Chondrocyte (in vitro differentiated cells): ENCODE measurements around the gene SPN. TPM values are rescaled to one million over a fixed set of nuclear protein-coding genes. Genes with fewer than 3 reads are reported as not detected.

Experiments used
- DNase-seq: peaks from one replicate; pipeline ENCODE4 v3.0.0; 2021; ENCODE audit warnings: mixed read lengths, low spot score
- H3K27ac Mint-ChIP-seq: one replicate; pipeline ENCODE4 v1.8.0; 2021; ENCODE audit warnings: mild to moderate bottlenecking, moderate library complexity, mixed read lengths; ENCODE audit not compliant: unreplicated experiment
- H3K27me3 Mint-ChIP-seq: 2 replicates; pipeline ENCODE4 v1.8.0; 2021; ENCODE audit warnings: low read depth, mixed read lengths
- H3K36me3 Mint-ChIP-seq: 2 replicates; pipeline ENCODE4 v1.8.0; 2021; ENCODE audit warnings: low read depth, mixed read lengths
- H3K4me1 Mint-ChIP-seq: 2 replicates; pipeline ENCODE4 v1.8.0; 2021; ENCODE audit warnings: low read depth, mild to moderate bottlenecking, mixed read lengths
- H3K4me3 Mint-ChIP-seq: one replicate; pipeline ENCODE4 v1.8.0; 2021; ENCODE audit warnings: mild to moderate bottlenecking, moderate library complexity, mixed read lengths; ENCODE audit not compliant: unreplicated experiment
- H3K9me3 Mint-ChIP-seq: 2 replicates; pipeline ENCODE4 v1.8.0; 2021; ENCODE audit warnings: low read depth, mixed read lengths
- CTCF ChIP-seq: fragments of 200-600 bp; sonication (generic); IDR thresholded peaks from 2 replicates; pipeline ENCODE4 v1.5.0; 2021; ENCODE audit warnings: antibody characterized with exemption, mild to moderate bottlenecking, moderate library complexity
- total RNA-seq: library from RNA; stranded (reverse); gene quantifications from 3 replicates; pipeline ENCODE4 v1.2.1, GENCODE V29; 2021

The SPN gene
- total RNA-seq, 1 donor from 2014 or later: not detected

- no peak overlapping the region for H3K27ac Mint-ChIP-seq
- no peak for TF ChIP-seq CTCF
Measured at GRCh38 chr16:29697391-29697790, 34.3 kb downstream of the SPN start.

DNA sequence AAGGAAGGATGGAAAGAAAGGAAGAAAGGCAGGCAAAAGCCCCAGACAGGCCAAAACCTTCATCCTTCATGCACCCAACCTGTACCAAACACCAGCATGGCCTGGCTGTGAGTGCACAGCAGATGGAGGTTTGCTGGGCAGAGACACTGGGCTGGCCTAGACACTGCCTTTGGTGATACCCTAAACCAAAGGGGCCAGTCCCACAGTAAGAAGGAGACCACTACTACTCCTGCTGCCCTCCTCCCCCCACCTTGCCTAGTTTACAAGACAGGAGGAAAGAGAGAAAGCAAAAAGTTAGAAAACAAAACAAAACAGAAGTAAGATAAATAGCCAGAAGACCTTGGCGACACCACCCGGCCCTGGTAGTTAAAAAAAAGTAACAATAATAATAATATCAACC, 35.0 kb downstream of the SPN start:
- H3K27ac Mint-ChIP-seq: no peak overlapping the region
- H3K9me3 Mint-ChIP-seq: no peaks in the 10 kb centered on the region
- peak; percentile 7 for DNase-seq
- H3K4me1 Mint-ChIP-seq: peaks cover 4% of the 10 kb centered on the region
- H3K4me3 Mint-ChIP-seq: no peak overlapping the region
- peaks cover 1% of the 10 kb centered on the region for H3K36me3 Mint-ChIP-seq
- no peak for TF ChIP-seq CTCF
- no peaks in the 10 kb centered on the region for H3K27me3 Mint-ChIP-seq

More at GRCh38 chr16:29697391-29697790, 34.3 kb downstream of the SPN start:
- no peak overlapping the region for H3K4me3 Mint-ChIP-seq
- H3K9me3 Mint-ChIP-seq: no peaks in the 10 kb centered on the region
- peaks cover 4% of the 10 kb centered on the region for H3K4me1 Mint-ChIP-seq
- H3K27me3 Mint-ChIP-seq: no peaks in the 10 kb centered on the region
- peaks cover 1% of the 10 kb centered on the region for H3K36me3 Mint-ChIP-seq
- DNase-seq: no peak

- H3K4me3 Mint-ChIP-seq: no peak overlapping the region
- no peak overlapping the region for H3K27ac Mint-ChIP-seq
- no peaks in the 10 kb centered on the region for H3K27me3 Mint-ChIP-seq
- no peak for TF ChIP-seq CTCF
- H3K36me3 Mint-ChIP-seq: peaks cover 1% of the 10 kb centered on the region
- H3K4me1 Mint-ChIP-seq: peaks cover 4% of the 10 kb centered on the region
- no peak for DNase-seq
- no peaks in the 10 kb centered on the region for H3K9me3 Mint-ChIP-seq
Measured at GRCh38 chr16:29698484-29699323, 35.7 kb downstream of the SPN start.

- Mint-ChIP-seq H3K27me3 (no peaks in the 10 kb centered on the region), H3K36me3 (peaks cover 1% of the 10 kb centered on the region), H3K4me1 (peaks cover 4% of the 10 kb centered on the region), H3K4me3 (no peak overlapping the region), H3K27ac (no peak overlapping the region), H3K9me3 (no peaks in the 10 kb centered on the region)
- DNase-seq: peak; percentile 44
- no peak for TF ChIP-seq CTCF
Measured at GRCh38 chr16:29699324-29700219, 36.5 kb downstream of the SPN start.

DNA sequence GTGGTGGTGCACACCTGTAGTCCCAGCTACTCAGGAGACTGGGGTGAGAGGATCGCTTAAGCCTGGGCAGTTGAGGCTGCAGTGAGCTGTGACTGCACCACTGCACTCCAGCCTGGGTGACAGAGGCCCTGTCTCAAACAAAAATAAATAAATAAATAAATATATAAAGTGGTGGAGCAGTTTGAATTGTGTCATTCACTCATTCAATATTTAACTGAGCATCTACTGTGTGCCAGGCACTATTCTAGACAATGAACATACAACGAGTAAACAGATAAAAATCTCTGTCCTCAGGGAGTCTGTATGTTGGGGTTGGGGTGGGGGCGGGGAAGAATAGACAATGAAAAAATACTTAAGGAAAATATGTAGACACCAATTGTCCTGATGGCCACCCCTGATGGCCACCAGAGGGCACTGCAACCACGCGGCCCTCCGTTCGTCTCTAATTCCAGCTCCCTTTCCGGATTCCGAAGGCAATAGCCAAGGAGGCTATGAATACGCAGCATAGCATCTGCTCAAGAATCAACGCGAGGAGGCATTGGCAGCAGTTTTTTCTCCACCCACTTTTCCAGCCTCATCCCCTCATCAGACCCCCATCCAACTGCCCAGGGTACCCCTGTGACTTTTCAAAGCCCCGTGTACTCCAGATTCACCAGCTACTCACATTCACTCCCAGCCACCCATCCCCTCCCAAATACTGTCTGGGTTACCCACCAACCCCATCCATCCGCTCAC, 37.4 kb downstream of the SPN start:
- no peaks in the 10 kb centered on the region for H3K27me3 Mint-ChIP-seq
- H3K4me3 Mint-ChIP-seq: no peak overlapping the region
- peaks cover 1% of the 10 kb centered on the region for H3K36me3 Mint-ChIP-seq
- DNase-seq: peak; percentile 47
- peaks cover 4% of the 10 kb centered on the region for H3K4me1 Mint-ChIP-seq
- H3K27ac Mint-ChIP-seq: no peak overlapping the region
- H3K9me3 Mint-ChIP-seq: no peaks in the 10 kb centered on the region
- peak; percentile 89 for TF ChIP-seq CTCF
